NCI-H1105 treated with DMSO at 0.1 percent for 48 hours (cell line): ENCODE data around the gene SLAMF8.

ENCODE experiments used
- DNase-seq: peaks from one replicate; lab custom pipeline; 2025; lab: John Stamatoyannopoulos, UW

Gene SLAMF8

DNA sequence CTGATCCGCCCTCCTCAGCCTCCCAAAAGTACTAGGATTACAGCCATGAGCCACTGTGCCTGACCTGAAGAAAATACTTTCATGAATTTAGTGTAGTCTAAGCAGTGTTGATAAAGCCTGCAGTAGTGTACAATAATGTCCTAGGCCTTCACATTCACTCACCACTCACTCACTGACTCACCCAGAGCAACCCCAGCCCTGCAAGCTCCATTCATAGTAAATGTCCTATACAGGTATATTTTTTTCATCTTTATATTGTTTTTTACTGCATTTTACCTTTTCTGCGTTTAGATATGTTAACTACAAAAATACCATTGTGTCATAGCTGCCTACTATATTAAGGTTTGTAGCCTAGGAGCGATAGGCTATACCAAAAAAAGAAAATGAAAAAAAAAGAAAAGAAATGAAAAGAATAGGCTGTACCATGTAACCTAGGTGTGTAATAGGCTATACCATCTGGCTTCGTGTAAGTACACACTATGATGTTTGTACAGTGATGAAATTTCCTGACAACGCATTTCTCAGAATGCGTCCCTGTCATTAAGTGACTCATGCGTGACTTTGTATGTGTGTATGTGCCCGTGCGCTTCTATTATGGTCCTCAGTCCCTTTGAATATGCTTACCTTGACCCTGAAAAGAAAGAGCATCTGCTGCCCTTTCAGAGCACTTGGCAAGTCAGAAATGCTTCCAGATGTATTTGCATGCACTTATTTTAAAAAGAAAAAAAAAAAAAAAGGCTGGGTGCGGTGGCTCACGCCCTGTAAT lies 9.2 kb upstream of the SLAMF8 start:
- no peak for DNase-seq

DNA sequence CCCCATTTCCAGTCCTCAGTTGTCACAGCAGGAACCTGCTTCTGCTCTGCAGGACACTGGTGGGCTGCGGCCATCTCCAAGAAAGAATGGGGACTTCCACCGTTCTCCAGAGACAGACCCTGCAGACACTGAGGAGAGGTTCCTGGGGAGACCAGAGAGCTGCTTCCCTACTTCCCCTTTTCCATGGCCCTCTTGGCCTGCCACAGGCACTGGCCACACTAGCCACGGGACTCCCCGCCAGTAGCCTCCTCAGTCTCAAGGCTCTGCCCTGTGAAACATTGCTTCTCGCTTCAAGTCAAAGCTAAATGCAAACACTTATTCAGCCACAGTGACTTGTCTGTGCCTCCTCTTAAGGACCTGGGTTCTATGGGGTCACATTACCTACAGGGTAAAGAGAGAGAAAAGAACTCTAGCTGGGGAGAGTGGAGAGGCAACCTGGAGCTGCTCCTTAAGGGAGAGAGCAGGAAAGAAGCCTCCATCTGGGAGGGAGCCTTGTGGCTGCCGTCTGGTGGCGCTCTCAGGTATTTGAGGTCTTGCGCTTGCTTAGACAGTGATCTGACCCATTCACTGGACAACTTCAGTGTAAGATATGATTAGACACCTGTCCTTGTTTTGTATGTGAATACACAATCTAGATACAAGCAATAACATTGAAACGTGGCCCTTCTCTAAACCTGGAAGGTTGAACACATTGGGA lies 5.4 kb upstream of the SLAMF8 start:
- DNase-seq = no peak

DNA sequence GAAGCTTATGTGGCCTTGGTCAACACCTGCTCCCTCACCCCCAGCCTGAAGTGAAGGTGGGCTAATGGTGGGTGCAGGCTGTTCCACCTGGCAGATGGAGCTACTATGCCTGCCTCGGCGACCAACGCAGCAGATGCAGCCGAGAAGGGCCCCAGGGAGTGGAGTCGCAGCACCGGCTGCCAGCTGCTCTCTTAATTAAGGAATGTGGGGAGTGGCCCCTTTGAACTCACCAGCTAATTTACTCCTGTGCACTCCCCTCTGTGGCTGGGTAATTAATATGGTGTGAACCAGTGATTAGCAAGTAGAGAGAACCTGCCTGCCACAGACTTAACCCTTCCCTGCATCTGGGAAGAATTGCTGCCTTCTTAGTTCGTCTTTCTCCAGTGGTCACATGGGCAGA lies 3.3 kb upstream of the SLAMF8 start:
- DNase-seq = peak; percentile 93

DNA sequence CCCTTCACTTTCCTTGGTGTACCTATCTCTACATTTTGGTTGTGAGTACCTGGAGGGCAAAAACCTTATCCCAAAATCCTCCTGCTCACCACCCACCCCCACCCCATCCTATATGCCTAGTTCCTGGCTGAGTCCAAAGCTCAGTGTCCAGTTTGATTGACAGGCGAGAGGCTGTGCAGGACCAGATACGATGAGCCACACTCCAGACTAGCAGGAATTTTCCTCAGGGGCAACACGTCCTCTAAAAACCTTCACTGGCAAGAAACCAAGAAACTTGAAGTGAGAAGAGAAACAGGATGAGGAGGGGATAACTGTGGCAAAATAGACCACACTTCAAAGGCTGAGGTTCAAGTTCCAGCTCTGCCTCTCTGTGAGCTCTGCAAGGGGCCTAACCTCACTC lies 1.1 kb upstream of the SLAMF8 start:
- DNase-seq = no peak

DNA sequence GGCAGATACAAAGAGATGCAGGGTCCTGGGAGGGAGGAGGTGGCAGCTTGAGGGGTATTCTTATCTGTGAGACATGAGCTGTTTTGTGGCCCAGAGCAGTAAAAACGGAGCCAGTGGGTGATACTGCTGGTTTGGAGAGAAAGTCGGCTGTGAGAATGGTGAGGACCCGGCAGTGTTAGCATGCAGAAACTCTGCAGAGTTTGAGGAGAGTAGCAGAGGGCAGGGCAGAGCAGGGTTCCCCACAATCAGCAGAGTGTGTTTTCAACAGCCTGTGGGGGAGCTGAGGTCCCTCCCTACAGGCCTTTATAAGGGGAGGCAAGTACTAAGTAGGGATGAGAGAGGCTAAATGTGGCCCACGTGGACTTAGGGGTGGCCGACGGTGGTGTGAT lies 423 bp downstream of the SLAMF8 start:
- DNase-seq = no peak

DNA sequence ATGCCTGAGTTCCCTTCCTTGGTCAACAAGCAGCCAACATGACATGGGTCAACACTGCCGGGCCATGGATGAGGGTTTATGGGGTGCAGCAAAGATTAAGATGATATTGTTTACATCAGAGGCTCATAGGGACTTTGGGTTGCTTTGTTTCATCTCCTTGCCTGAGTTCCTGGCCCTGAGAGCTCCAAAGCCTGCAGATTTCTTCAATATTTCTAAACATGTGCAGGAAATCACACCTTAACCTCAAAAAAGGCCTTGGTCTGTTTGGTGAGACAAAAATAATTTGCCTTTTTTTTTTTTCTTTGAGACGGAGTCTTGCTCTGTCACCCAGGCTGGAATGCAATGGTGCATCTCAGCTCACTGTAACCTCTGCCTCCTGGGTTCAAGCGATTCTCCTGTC lies 876 bp downstream of the SLAMF8 start:
- DNase-seq = no peak

DNA sequence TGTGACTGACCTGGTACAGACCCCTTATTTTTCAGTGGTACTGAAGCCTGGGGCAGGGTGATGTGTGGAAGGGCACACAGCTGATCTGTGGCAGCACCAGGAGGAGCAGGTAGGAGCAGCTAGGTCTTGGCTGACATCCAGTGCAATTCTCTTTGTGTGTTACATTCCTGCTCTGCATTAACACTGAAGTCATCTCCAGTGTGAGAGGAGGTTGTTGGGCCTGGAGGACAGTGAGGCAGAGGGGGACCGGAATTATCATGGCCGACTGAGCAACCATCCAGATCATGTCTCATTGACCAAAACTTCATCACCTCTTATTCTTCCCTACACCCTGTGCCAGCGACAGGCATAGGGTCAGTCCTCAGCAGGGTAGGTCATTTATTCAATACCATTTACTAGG lies 1.5 kb downstream of the SLAMF8 start:
- peak; percentile 46 for DNase-seq

DNA sequence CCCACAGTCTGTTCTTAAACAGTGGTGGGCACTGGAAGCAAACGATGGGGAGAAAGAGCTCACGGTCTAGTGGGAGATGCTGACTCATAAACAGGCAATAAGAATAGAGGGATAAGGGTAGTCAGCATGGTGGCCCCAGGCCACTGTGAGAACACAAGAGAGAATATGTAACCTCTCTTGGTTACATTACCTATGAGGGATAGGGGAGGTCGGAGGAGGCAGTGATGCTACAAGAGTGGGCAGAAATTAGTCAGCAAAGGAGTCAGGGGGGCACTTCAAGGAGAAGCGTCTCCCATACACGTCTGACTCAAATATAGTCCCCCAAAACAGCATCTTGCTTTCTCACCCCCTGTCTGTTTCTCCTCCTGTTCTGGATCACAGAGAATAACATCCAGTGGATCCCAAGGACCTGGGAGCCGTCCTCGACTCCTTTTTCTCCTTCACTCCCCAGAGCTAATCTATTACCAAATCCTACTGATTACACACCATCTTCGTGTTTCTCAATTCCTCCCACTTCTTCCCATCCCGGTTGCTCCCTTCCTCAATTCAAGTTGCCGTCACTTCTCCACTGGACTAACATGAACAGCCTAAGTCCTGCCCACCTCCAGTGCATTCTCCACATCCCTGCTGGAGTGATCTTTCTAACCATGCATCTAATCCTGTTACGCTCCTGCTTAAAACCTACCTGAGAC lies 2.1 kb downstream of the SLAMF8 start:
- no peak for DNase-seq

DNA sequence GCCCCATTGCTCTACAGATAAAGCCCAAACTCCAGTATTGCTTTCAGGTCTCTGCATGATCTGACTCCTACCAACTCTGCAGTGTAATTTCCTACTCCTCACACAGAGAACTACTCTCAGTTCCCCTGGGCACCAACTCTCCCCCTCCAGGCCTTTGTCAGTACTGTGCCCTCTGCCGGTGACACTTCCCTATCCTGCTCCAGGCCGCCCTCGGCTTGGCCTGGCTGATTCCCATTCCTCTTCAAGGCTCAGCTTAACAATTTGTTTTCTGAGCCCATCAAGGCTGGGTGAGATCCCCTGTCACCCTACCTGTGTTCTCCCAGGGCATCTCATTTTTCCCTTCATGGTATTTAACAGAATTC lies 2.6 kb downstream of the SLAMF8 start:
- DNase-seq = no peak

DNA sequence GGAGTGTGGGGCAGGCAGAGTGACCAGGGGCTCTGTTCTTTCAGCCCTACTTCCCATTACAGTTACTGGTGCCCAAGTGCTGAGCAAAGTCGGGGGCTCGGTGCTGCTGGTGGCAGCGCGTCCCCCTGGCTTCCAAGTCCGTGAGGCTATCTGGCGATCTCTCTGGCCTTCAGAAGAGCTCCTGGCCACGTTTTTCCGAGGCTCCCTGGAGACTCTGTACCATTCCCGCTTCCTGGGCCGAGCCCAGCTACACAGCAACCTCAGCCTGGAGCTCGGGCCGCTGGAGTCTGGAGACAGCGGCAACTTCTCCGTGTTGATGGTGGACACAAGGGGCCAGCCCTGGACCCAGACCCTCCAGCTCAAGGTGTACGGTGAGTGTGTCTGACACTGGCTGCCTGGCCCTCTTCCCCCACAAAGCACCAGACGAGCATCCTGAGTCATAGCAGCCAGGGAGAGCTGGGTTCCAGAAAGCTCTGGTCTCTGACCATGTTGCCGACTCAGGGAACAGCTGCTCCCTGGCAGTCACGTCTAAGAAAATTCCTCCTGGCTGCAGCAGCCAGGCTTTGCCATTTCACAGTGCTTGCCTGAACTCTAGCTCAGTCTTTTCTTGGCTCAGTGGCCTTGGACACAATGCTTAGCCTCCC lies 3.3 kb downstream of the SLAMF8 start:
- DNase-seq = no peak

DNA sequence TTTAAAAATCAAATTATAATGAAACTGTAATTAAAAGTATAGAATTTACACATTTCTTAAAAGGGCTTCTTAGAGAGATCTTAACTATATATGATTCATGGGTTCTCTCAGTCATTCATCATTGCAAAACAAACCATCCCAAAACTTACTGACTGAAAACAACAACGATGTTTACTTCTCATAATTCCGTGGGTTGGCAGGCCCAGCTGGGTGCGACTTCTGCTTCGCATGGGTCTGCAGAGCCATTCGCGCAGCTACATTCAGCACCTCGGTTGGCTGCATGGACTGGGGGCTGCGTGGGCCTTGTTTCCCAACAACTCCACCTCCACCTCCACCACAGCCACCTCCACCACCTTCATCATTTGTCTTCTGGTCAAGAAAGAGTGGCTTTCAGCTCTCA lies 4.0 kb downstream of the SLAMF8 start:
- no peak for DNase-seq

DNA sequence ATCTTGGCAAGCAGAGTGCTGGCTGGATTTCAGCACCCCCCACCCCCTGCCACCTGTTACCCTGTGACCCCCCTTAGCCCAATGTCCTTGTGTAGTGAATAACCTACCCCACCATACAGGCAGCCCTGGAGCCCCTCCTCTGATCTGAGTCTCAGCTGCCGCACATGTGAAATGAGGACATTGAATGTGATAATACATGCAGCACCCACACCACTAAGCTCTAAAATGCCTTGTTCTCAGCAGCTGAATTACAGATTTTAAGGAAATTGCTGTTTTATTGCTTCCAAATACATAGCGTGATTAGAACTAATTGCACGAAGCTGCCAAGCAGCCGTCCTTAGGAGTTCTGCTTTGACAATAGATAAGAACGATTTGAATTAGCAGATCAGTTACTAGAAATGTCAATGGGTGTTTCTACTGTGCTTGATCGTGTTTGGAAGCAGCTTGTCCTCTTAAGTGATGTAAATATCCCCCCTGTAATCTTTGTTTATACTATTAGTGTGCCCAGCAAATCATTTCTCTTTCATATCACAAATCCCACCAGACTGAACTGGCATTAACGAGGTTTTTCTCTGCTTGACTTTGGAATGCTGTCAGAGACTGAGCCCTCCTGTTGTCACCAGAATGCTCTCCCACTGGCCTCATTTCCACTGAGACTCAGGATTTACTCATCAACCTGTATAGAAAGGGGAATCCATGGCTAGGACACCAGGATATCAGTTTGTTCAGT lies 4.9 kb downstream of the SLAMF8 start:
- DNase-seq = peak; percentile 90

DNA sequence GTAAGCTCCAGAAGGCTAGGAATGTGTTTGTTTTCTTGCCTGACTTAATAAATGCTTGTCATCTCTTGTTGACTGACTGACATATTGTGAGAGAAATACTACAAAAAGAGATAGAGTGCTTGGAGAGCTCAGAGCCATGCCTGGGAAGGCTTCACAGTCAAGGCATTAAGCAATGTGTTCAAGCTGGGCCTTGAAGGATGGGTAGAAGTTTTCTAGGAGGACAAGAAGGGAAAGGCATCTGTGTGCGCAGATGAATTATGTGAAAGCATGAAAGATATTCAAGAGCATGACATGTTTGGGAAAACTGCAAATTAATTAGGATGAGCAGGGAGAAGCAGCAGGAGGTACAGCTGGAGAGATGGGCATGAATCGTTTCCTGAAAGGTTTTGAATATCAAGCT lies 5.6 kb downstream of the SLAMF8 start:
- no peak for DNase-seq

DNA sequence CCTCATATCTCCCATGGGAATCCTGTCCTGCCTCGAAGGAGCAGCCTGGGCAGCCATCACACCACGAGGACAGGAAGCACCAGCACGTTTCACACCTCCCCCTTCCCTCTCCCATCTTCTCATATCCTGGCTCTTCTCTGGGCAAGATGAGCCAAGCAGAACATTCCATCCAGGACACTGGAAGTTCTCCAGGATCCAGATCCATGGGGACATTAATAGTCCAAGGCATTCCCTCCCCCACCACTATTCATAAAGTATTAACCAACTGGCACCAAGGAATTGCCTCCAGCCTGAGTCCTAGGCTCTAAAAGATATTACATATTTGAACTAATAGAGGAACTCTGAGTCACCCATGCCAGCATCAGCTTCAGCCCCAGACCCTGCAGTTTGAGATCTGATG lies 8.7 kb downstream of the SLAMF8 start:
- DNase-seq = no peak

DNA sequence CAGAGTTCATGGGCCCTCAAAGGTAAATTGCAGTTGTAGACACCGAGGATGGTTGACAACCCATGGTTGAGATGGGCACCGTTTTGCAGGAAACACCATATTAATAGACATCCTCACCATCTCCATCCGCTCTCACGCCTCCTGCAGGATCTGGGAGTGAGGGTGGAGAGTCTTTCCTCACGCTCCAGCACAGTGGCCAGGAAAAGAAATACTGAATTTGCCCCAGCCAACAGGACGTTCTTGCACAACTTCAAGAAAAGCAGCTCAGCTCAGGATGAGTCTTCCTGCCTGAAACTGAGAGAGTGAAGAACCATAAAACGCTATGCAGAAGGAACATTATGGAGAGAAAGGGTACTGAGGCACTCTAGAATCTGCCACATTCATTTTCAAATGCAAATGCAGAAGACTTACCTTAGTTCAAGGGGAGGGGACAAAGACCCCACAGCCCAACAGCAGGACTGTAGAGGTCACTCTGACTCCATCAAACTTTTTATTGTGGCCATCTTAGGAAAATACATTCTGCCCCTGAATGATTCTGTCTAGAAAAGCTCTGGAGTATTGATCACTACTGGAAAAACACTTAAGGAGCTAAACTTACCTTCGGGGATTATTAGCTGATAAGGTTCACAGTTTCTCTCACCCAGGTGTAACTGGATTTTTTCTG lies 9.3 kb downstream of the SLAMF8 start:
- DNase-seq = no peak

DNA sequence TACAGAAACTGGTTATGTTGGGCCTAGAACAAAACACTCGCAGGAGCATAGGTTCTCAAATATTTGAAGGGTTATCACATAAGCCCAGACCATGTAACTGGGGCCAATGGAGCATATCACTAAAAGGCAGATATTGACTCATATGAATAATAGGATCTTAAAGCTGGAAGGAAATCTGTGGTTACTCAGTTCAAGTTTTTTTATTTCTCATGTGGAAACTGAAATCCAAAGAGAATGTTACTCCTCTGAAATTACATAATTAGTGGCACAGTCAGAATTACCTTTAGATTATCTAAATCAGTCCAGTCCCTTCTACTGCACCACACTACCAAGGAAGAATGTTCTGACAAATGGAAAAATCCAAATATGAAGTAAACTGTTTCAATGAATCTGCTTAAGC lies 12.0 kb downstream of the SLAMF8 start:
- DNase-seq = no peak

DNA sequence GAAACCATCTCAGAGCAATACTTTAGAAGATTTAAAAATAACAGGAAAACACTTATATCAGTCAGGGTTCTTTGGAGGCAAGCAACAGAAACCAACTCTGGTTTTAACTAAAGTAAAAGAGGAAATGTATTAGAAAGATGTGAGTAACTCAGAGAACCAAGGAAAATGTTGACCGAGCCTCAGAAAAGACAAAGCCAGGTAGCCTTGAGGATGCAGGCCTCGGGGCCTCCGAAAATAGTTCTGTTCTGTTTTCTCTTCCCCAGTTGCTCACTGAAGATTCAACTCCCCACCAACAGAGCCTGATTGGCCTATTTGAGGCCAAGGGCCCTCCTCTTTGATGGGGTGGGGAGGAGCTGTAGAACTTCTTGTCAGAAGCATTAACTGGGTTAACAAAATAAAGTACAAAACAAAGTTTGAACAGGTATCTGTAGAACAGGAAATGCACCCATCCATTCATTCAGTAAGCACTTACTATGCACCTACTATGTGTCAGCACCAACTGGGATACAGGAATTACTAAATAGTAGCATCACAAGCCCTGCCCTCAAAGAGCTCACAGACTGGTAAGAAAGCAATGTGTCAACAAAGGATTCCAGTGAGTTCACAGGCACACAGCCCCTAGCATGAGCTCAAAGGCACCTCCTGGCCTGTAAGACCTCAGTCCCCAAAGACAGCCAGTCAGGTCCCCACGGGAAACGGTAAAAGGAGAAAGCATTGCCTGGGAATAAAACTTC lies 12.6 kb downstream of the SLAMF8 start:
- no peak for DNase-seq

DNA sequence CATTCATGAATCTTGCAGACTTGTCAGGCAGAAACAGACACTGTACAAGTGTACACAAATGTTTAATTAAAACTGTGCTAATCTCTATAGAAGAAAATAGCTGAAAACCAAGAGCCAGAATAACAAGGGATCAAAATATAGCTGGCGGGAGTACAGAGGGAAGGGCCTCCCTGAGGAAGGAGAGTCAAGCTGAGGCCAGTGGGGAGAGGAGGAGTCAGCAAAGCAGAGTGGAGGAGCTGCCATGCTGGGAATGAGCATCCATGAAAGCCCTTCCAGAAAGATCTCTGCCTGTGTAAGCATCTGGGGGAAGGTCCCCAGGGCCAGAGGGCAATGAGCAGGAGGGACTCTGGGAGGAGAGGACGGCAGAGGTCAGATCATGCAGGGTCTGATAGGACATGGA lies 15.1 kb downstream of the SLAMF8 start:
- no peak for DNase-seq

DNA sequence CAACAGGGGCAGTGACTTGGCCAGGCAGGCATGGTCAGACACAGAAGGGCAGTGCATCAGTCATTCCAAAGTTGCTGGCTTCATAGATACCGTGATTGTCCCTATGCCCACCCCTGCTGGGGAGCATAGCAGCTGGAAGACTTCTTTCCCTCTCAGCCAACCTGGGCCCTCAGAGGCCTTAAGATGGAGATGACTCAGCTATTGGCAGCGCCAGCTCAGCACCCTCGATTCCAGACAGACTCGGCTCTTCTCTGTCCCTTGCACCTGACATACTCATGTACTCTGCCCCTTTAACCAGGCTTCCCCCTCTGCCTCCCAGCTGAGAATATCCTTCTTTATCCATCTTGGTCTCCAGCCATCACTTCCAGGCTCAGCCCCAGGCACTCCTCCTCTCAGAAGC lies 16.8 kb downstream of the SLAMF8 start:
- no peak for DNase-seq

DNA sequence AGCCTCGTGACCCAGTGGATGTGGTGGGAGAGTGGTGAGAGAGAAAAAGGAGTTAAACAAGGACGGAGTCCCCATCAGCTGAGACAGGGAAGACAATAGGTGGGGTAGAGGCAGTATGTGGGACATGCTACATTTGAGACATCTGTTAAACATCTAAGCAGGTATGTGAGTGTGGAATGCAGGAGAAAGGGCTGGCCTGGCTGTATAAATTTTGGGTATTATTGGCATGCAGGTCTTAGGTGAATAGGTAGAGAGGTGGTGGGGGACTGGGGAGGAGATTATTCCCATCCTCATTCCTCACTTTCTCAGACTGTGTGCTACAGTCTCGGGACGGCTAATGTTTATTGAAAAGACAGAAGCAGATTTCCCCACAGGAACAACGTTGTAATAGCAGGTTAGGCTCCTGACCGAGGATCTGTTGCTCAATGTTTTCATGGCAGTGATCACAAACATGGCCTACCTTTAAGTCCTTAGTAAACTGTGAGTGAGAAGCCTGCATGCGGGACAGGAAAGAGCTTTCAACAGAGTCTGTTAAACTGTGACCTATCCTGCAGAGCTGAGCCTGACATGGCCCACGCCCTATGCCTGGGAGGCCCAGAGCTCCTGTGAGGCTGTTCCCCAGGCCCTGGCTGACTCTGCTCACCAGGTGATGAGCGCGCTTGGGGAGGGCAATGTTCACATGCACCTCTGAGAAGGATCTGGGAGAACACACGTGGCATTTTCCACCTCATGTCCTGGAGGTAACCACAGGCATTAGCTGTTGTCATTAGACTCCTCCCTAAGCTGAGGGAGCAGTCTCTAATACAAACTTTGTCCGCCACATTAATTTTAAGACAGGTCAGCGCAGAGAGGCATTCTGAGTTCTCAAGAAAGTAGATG lies 19.3 kb downstream of the SLAMF8 start:
- DNase-seq = no peak
